Cardiac muscle cell (in vitro differentiated cells and primary cell): ENCODE data around the gene DMWD. TPM values are rescaled to one million over a fixed set of nuclear protein-coding genes. Genes with fewer than 3 reads are reported as not detected.

Experiments used
- DNase-seq, 2 donors: peaks; one replicate each; pipeline versions ENCODE4 v3.0.0 to v3.0.0-alpha.2; 2010 to 2017; ENCODE audit warnings: low read depth in 1 of 2, low spot score in 1 of 2
- H3K27ac ChIP-seq: fragments of 200-600 bp; sonication (generic); 2 replicates; pipeline ENCODE4 v1.5.1; 2016
- H3K27me3 ChIP-seq: fragments of 200-600 bp; sonication (generic); 2 replicates; pipeline ENCODE4 v1.6.0; 2016; ENCODE audit warnings: control low read depth
- H3K36me3 ChIP-seq: fragments of 200-600 bp; sonication (generic); 2 replicates; pipeline ENCODE4 v1.5.1; 2016; ENCODE audit warnings: control low read depth
- H3K4me1 ChIP-seq: fragments of 200-600 bp; sonication (generic); 2 replicates; pipeline ENCODE4 v1.8.1; 2017; ENCODE audit warnings: low read depth, mild to moderate bottlenecking, mixed run types
- H3K4me3 ChIP-seq: fragments of 200-600 bp; sonication (generic); 2 replicates; pipeline ENCODE4 v1.5.1; 2016; ENCODE audit warnings: mild to moderate bottlenecking
- H3K9me3 ChIP-seq: fragments of 200-600 bp; sonication (generic); 2 replicates; pipeline ENCODE4 v1.5.1; 2017; ENCODE audit warnings: low read depth, mild to moderate bottlenecking, control low read depth
- polyA plus RNA-seq: library from polyadenylated mRNA; unstranded; fragments of >200 nt; fragmentation: Nextera tagmentation; extraction: Ambion mirVana; gene quantifications from 2 replicates; pipeline ENCODE4 v1.2.1, GENCODE V29; 2016
- total RNA-seq: library from RNA; depleted of rRNA; stranded (reverse); fragments of >200 nt; gene quantifications from 2 replicates; pipeline ENCODE4 v1.2.3, GENCODE V29; 2016
- TF ChIP-seq, protein P1 (sequence below): IDR thresholded peaks from 2 replicates; pipeline ENCODE4 v1.5.1; 2012; ENCODE audit warnings: low read depth, mild to moderate bottlenecking, low read length

Gene DMWD
- total and polyA plus RNA-seq, 2 experiments from 2014 or later, result 112 to 138 TPM

DNA sequence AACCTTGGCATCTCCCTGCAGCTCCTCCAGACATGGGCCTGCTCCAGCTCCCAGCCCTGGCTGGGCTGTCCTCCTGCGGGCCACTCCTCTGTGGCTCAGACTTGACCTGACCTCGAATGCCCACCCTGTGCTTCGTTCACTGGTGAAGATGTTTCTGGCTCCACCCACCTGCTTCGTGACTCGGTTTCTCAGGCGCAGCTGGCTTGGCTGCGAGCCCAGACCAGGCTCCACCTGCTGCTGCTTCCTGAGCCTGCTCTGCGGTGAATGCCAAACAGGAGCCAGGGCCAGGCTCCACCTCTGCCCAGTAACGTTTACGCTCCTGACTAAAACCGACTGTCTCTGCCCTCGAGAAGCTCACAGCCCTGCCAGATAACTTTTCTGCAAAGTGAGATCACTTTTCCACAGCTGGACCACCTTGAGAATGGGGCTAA, 31.4 kb upstream of the DMWD start:
- DNase-seq, result no peak
- peaks cover 26% of the 10 kb centered on the region for H3K36me3 ChIP-seq
- H3K9me3 ChIP-seq, result no peaks in the 10 kb centered on the region
- H3K27ac ChIP-seq, result no peak overlapping the region
- H3K4me1 ChIP-seq, result no peaks in the 10 kb centered on the region
- no peaks in the 10 kb centered on the region for H3K27me3 ChIP-seq
- TF ChIP-seq, protein P1, sequence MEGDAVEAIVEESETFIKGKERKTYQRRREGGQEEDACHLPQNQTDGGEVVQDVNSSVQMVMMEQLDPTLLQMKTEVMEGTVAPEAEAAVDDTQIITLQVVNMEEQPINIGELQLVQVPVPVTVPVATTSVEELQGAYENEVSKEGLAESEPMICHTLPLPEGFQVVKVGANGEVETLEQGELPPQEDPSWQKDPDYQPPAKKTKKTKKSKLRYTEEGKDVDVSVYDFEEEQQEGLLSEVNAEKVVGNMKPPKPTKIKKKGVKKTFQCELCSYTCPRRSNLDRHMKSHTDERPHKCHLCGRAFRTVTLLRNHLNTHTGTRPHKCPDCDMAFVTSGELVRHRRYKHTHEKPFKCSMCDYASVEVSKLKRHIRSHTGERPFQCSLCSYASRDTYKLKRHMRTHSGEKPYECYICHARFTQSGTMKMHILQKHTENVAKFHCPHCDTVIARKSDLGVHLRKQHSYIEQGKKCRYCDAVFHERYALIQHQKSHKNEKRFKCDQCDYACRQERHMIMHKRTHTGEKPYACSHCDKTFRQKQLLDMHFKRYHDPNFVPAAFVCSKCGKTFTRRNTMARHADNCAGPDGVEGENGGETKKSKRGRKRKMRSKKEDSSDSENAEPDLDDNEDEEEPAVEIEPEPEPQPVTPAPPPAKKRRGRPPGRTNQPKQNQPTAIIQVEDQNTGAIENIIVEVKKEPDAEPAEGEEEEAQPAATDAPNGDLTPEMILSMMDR, result no peak
- H3K4me3 ChIP-seq, result no peak overlapping the region

DNA sequence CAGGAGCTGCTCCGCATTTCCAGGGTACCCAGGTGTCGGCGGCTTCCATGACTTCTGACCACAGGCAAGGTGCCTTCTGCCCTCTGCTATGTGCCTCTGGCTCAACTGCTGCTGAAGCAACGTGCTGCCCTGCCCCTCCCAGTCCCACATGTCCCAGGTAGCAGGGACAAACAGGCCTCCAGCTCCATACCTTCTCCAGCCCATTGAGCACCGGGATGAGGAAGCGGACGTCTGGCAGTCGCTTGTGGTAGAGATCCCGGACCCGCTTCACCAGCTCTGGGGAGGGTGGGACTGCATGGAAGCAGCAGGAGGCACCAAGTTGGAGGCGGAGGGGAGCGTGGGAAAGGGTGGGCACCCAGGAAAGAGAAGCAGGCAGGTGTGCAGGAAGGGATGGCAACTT, 30.5 kb upstream of the DMWD start:
- TF ChIP-seq, protein P1, result no peak
- no peaks in the 10 kb centered on the region for H3K4me1 ChIP-seq
- no peak for DNase-seq
- no peaks in the 10 kb centered on the region for H3K9me3 ChIP-seq
- peaks cover 20% of the 10 kb centered on the region for H3K36me3 ChIP-seq
- H3K27ac ChIP-seq, result no peak overlapping the region
- H3K4me3 ChIP-seq, result no peak overlapping the region
- H3K27me3 ChIP-seq, result no peaks in the 10 kb centered on the region

DNA sequence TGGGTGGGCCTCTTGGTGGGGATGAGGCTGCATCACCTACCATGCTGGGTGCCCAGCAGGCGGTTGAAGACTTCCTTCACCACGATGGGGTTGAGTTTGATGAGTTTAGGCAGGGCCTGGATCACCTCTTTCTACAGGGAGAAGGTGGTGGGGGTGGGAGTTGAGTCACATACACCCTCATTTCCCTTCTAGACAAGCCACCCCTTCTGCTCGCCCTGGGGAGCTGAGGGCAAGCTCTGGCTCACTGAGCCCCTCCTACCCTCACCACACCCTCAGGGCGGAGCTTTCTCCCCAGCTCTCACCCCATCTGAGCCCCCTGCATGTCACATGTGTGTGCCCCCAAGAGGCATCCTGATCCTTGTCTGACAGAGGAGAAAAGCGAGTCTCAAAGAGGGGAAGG, 30.1 kb upstream of the DMWD start:
- Histone ChIP-seq H3K9me3 (no peaks in the 10 kb centered on the region), H3K27me3 (no peaks in the 10 kb centered on the region), H3K4me1 (peaks cover 2% of the 10 kb centered on the region), H3K36me3 (peaks cover 16% of the 10 kb centered on the region), H3K4me3 (no peak overlapping the region), H3K27ac (no peak overlapping the region)
- DNase-seq, result no peak
- TF ChIP-seq, protein P1, result no peak

DNA sequence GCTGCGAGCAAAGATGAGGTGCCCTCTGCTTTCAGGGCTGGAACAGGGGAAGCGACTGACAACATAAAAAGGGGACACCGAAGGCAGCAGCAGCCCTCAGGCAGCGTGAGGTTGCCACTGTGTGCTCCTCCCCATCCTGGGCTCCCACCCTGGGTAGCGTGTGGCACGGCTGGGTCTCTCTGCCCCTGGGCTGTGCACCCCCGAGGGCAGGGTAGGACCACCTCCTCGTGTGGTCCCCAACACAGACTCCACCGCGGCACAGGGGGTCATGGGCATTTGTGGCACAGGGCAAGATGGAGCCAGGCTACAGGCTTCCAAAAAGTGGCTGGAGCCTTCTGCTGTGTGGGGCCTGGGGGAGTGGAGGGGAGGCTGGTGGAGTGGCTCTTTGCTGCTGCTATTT, 28.9 kb upstream of the DMWD start:
- TF ChIP-seq, protein P1, result no peak
- Histone ChIP-seq H3K9me3 (no peaks in the 10 kb centered on the region), H3K36me3 (peaks cover 11% of the 10 kb centered on the region), H3K4me1 (peaks cover 9% of the 10 kb centered on the region), H3K27me3 (no peaks in the 10 kb centered on the region), H3K27ac (no peak overlapping the region), H3K4me3 (no peak overlapping the region)
- no peak for DNase-seq

DNA sequence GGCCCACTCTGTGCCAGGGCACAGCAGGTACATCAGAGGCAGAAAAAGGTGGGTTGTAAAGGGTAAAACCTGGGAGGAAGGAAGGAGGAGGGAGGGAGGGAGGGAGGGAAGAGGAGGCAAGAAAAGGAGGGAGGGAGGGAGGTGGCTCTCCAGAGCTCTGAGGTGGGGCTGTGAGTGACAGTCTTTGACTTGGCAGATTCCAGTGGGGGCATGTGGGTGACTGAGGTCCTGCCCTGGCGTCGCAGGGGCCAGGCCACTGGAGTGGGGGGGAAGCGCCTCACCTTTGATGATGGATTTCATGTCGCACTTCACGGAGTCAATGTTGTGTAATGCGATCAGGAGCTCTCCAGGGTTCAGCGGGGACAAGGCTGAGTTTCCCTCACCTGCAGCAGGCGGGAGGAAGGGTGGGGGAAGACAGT, 28.5 kb upstream of the DMWD start:
- no peak for DNase-seq
- peak overlapping the region; percentile 21 for H3K27ac ChIP-seq
- TF ChIP-seq, protein P1, result no peak

More for the DNA sequence above, 28.5 kb upstream of the DMWD start:
- peaks cover 10% of the 10 kb centered on the region for H3K36me3 ChIP-seq
- H3K27me3 ChIP-seq, result no peaks in the 10 kb centered on the region
- no peak overlapping the region for H3K4me3 ChIP-seq
- peaks cover 10% of the 10 kb centered on the region for H3K4me1 ChIP-seq
- H3K9me3 ChIP-seq, result no peaks in the 10 kb centered on the region
